GM21447 (cell line): Measurements from ENCODE around the gene DHX58.

Experiments used
- ATAC-seq: cut with Tn5 transposase; IDR thresholded peaks from one replicate; pipeline ENCODE4 v1.9.1; 2021; ENCODE audit not compliant: unreplicated experiment

DHX58 gene

GRCh38 chr17:42056635-42057034, 55.9 kb downstream of the DHX58 start:
- no peak for ATAC-seq

GRCh38 chr17:42055496-42055895, 57.0 kb downstream of the DHX58 start:
- ATAC-seq: no peak

- ATAC-seq: no peak
These were observed 57.5 kb downstream of the DHX58 start for GRCh38 chr17:42055027-42055426.

GRCh38 chr17:42053731-42054500, 58.6 kb downstream of the DHX58 start:
- ATAC-seq: no peak

GRCh38 chr17:42052346-42052877, 60.1 kb downstream of the DHX58 start:
- ATAC-seq: no peak

- ATAC-seq: no peak
These were observed 60.9 kb downstream of the DHX58 start for GRCh38 chr17:42051645-42052044.
